Measurements from ENCODE around the gene RHOT2. TPM values are rescaled to one million over a fixed set of nuclear protein-coding genes. Genes with fewer than 3 reads are reported as not detected.

Gene RHOT2
- total RNA-seq, 6 experiments from 2014 or later = 73.9 to 93.4 (median 84.8) TPM

GRCh38 chr16:644556-644955, 23.4 kb upstream of the RHOT2 start:
- no peak for DNase-seq
- Mint-ChIP-seq H3K4me3 (no peak overlapping the region), H3K27me3 (ENCODE audit: insufficient read depth) (peaks cover 3% of the 10 kb centered on the region), H3K27ac (no peak overlapping the region; the same call in 1 of the 2 replicates), H3K4me1 (ENCODE audit: low read depth) (no peaks in the 10 kb centered on the region), H3K36me3 (ENCODE audit: low read depth) (no peaks in the 10 kb centered on the region), H3K9me3 (no peaks in the 10 kb centered on the region)
- no peak for TF ChIP-seq CTCF (IDR thresholded peaks at IDR 0.05)

GRCh38 chr16:645852-646678, 21.9 kb upstream of the RHOT2 start:
- H3K36me3 Mint-ChIP-seq (ENCODE audit: low read depth) = no peaks in the 10 kb centered on the region
- DNase-seq = no peak
- no peak for TF ChIP-seq CTCF (IDR thresholded peaks at IDR 0.05)
- peaks cover 3% of the 10 kb centered on the region for H3K27me3 Mint-ChIP-seq (ENCODE audit: insufficient read depth)
- no peak overlapping the region for H3K4me3 Mint-ChIP-seq
- H3K27ac Mint-ChIP-seq = no peak overlapping the region
- 0 out of 2 replicates have a peak, but pooled peaks cover 5% of the 10 kb centered on the region for H3K4me1 Mint-ChIP-seq (ENCODE audit: low read depth)
- H3K9me3 Mint-ChIP-seq = no peaks in the 10 kb centered on the region

GRCh38 chr16:646679-647172, 21.2 kb upstream of the RHOT2 start:
- Mint-ChIP-seq H3K4me1 (ENCODE audit: low read depth) (0 out of 2 replicates have a peak, but pooled peaks cover 5% of the 10 kb centered on the region), H3K36me3 (ENCODE audit: low read depth) (no peaks in the 10 kb centered on the region), H3K27me3 (ENCODE audit: insufficient read depth) (peaks cover 3% of the 10 kb centered on the region), H3K27ac (no peak overlapping the region; the same call in 1 of the 2 replicates), H3K9me3 (no peaks in the 10 kb centered on the region), H3K4me3 (no peak overlapping the region)
- DNase-seq = no peak
- TF ChIP-seq CTCF (IDR thresholded peaks at IDR 0.05) = no peak

GRCh38 chr16:647173-647902, 20.6 kb upstream of the RHOT2 start:
- no peak for DNase-seq
- TF ChIP-seq CTCF (IDR thresholded peaks at IDR 0.05) = no peak
- Mint-ChIP-seq H3K27ac (no peak overlapping the region), H3K9me3 (no peaks in the 10 kb centered on the region), H3K4me3 (no peak overlapping the region; the same call in 1 of the 2 replicates), H3K27me3 (ENCODE audit: insufficient read depth) (peaks cover 3% of the 10 kb centered on the region), H3K36me3 (ENCODE audit: low read depth) (no peaks in the 10 kb centered on the region), H3K4me1 (ENCODE audit: low read depth) (0 out of 2 replicates have a peak, but pooled peaks cover 5% of the 10 kb centered on the region)

- Mint-ChIP-seq H3K36me3 (ENCODE audit: low read depth) (no peaks in the 10 kb centered on the region), H3K4me3 (peak overlapping the region; percentile 89), H3K27me3 (ENCODE audit: insufficient read depth) (peaks cover 3% of the 10 kb centered on the region), H3K27ac (peak overlapping the region; percentile 88), H3K4me1 (ENCODE audit: low read depth) (0 out of 2 replicates have a peak, but pooled peaks cover 5% of the 10 kb centered on the region), H3K9me3 (no peaks in the 10 kb centered on the region)
- no peak for DNase-seq
- peak; percentile 67 for TF ChIP-seq CTCF (IDR thresholded peaks at IDR 0.05)
These were observed 19.7 kb upstream of the RHOT2 start for GRCh38 chr16:648071-648780.

All from HFFc6 (cell line).